ENCODE results near the gene AFF3. TPM values are rescaled to one million over a fixed set of nuclear protein-coding genes. Genes with fewer than 3 reads are reported as not detected.

Gene AFF3
- total and polyA plus RNA-seq, 2 of the 8 experiments (the other 6 are each of a cell fraction or from before 2014, with no cell fraction given), result 0.27 to 3.0 TPM

DNA sequence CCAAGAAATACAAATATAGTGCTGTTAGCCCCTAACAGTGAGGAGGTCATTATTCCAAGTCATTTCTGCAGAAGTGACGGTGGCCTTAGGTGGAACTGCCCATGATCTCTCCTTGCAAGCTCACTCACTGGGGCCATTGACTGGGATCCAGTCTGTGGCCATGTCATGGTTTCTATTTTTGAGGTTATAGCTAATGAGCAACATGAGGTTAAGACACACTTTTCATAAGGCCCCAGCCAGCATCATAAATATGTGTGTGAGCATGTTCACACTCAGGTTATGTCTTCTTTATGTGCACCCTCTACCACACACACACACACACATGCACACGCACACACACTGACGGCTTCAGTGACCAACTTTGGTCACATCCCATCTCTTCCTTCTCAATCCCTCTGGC lies 484 bp downstream of the AFF3 start:
- Histone ChIP-seq H3K4ac (replicated peaks; ENCODE audit: insufficient read length, low read depth, low read length) (no peak overlapping the region), H3K9me3 (ENCODE audit: insufficient read depth in 2 of 2, low read depth in 1 of 2, low read length in 1 of 2) (no peaks in the 10 kb centered on the region), H2BK20ac (ENCODE audit: low read length) (no peak overlapping the region), H3K4me1 (replicated peaks in 1 of 4; ENCODE audit: control insufficient read depth in 3 of 4, insufficient read depth in 4 of 4, low read length in 3 of 4) (no peaks in the 10 kb centered on the region), H3K27ac (ENCODE audit: low read depth, low read length) (no peak overlapping the region), H2BK120ac (replicated peaks; ENCODE audit: low read depth, low read length) (no peak overlapping the region), H2AK5ac (ENCODE audit: low read depth, low read length) (no peak overlapping the region), H3K79me2 (ENCODE audit: control insufficient read depth in 1 of 2, insufficient read depth in 2 of 2, low read length in 2 of 2) (no peaks in the 10 kb centered on the region), H3K18ac (ENCODE audit: extremely low read depth, low read length) (no peak overlapping the region), H2AFZ (ENCODE audit: low read length) (no peak overlapping the region), H2BK15ac (ENCODE audit: low read length) (no peak overlapping the region), H3K79me1 (ENCODE audit: low read depth, low read length) (no peaks in the 10 kb centered on the region), H3K4me2 (ENCODE audit: insufficient read depth in 1 of 2, low read depth in 2 of 2, low read length in 2 of 2) (no peak overlapping the region), H3K27me3 (replicated peaks in 1 of 4; ENCODE audit: control insufficient read depth in 3 of 4, extremely low read depth in 1 of 4, insufficient read depth in 3 of 4, low read length in 3 of 4) (no peaks in the 10 kb centered on the region), H3K23me2 (ENCODE audit: low read depth, low read length) (no peaks in the 10 kb centered on the region), H3K36me3 (ENCODE audit: control insufficient read depth in 2 of 4, insufficient read depth in 4 of 4, low read length in 3 of 4) (no peaks in the 10 kb centered on the region), H4K91ac (replicated peaks; ENCODE audit: insufficient read length, low read length) (no peak overlapping the region), H2BK5ac (ENCODE audit: low read depth, low read length) (no peak overlapping the region), H3K14ac (ENCODE audit: insufficient read length) (no peak overlapping the region), H3K9ac (replicated peaks in 1 of 4; ENCODE audit: extremely low read depth in 1 of 4, low read depth in 3 of 4, low read length in 3 of 4) (no peak overlapping the region), H2BK12ac (ENCODE audit: low read depth, low read length) (no peak overlapping the region), H4K5ac (ENCODE audit: insufficient read length, low read depth, low read length) (no peak overlapping the region), H3K4me3 (ENCODE audit: extremely low read depth in 1 of 4, insufficient read depth in 2 of 4, low read depth in 3 of 4, low read length in 4 of 4) (no peak overlapping the region), H4K8ac (ENCODE audit: extremely low read depth, insufficient read depth, low read length) (no peak overlapping the region), H3K23ac (ENCODE audit: insufficient read length) (no peak overlapping the region), H4K20me1 (replicated peaks in 1 of 2; ENCODE audit: control insufficient read depth in 1 of 2, insufficient read depth in 2 of 2, low read length in 2 of 2) (no peaks in the 10 kb centered on the region), H3K56ac (replicated peaks; ENCODE audit: insufficient read length, low read depth, low read length) (no peak overlapping the region)
- POLR2A ChIA-PET (ENCODE audit: partially characterized antibody), result no interaction called here
- TF ChIP-seq MAX (IDR thresholded peaks at IDR 0.05), result no peak
- 79% methylated on average over 3 of the region's 3 CpGs; no CpG with 5 or more reads in 1 of the 2 experiments for WGBS, 2 experiments (ENCODE audit: extremely low coverage in 1 of 2, insufficient coverage in 1 of 2, insufficient read length in 1 of 2, insufficient replicate concordance in 2 of 2, low coverage in 1 of 2, low lambda C conversion rate in 2 of 2, missing lambda C conversion rate in 1 of 2)
- DNase-seq (ENCODE audit: low read depth in 1 of 2, low spot score in 2 of 2) (no peak), FAIRE-seq (no peak)
- CTCF ChIA-PET (ENCODE audit: partially characterized antibody), result no interaction called here
